H1 (cell line): ENCODE data around the gene RNF32. TPM values are rescaled to one million over a fixed set of nuclear protein-coding genes. Genes with fewer than 3 reads are reported as not detected.

Experiments
- ATF3 ChIP-seq: IDR thresholded peaks from 2 replicates; pipeline ENCODE4 v1.6.1; 2011; ENCODE audit warnings: low read depth, mild to moderate bottlenecking, low read length; ENCODE audit not compliant: insufficient read depth
- CBX5 ChIP-seq: fragments of 300-800, 300-1000 bp; sonication (generic); IDR thresholded peaks from 2 replicates; pipeline ENCODE4 v1.7.1; 2016; ENCODE audit warnings: antibody characterized with exemption, low read length, low read depth
- CBX8 ChIP-seq: fragments of 300-800, 300-1000 bp; sonication (generic); IDR thresholded peaks from 2 replicates; pipeline ENCODE4 v1.7.1; 2016; ENCODE audit warnings: low read depth, low read length, borderline replicate concordance
- CTBP2 ChIP-seq: IDR thresholded peaks from 2 replicates; pipeline ENCODE4 v1.7.0; 2011; ENCODE audit warnings: borderline replicate concordance, mild to moderate bottlenecking, moderate library complexity, mixed read lengths, low read length; ENCODE audit not compliant: insufficient read depth, insufficient read length
- CTCF ChIP-seq, 3 experiments: IDR thresholded peaks; 1 replicate in 2 of 3; 2 replicates in 1 of 3; pipeline versions ENCODE4 v1.5.1 to v1.6.1; 2011; ENCODE audit warnings: low read length in 3 of 3, mild to moderate bottlenecking in 3 of 3, inconsistent platforms in 2 of 3, low read depth in 1 of 3, moderate library complexity in 1 of 3; ENCODE audit not compliant: insufficient read depth in 1 of 3; ENCODE audit errors: control extremely low read depth in 1 of 3
- KDM1A ChIP-seq: fragments of 200-600, 300-600 bp; sonication (generic); IDR thresholded peaks from 2 replicates; pipeline ENCODE4 v1.7.1; 2016; ENCODE audit warnings: mild to moderate bottlenecking, low read length, borderline replicate concordance
- KDM4A ChIP-seq: IDR thresholded peaks from one replicate; pipeline ENCODE4 v1.7.1; 2012; ENCODE audit warnings: low read depth, mild to moderate bottlenecking, moderate library complexity, low read length, inconsistent platforms; ENCODE audit not compliant: severe bottlenecking
- RXRA ChIP-seq: IDR thresholded peaks from 2 replicates; pipeline ENCODE4 v1.6.1; 2011; ENCODE audit warnings: low read depth, mild to moderate bottlenecking, low read length, moderate library complexity; ENCODE audit not compliant: insufficient read depth
- TCF12 ChIP-seq: IDR thresholded peaks from 2 replicates; pipeline ENCODE4 v1.6.1; 2011; ENCODE audit warnings: low read depth, mild to moderate bottlenecking, low read length
- YY1 ChIP-seq: IDR thresholded peaks from 2 replicates; pipeline ENCODE4 v1.6.1; 2011; ENCODE audit warnings: low read depth, mild to moderate bottlenecking, low read length
- polyA plus RNA-seq, 7 experiments: library from polyadenylated mRNA; depleted of rRNA in 3 of 7; stranded (reverse) in 5 of 7; unstranded in 2 of 7; fragments of >200 nt in 5 of 7; fragments of 200-250 nt in 2 of 7; gene quantifications; 1 replicate in 5 of 7; 2 replicates in 1 of 7; 4 replicates in 1 of 7; pipeline versions ENCODE4 v1.2.1 to v1.2.3, GENCODE V29; 2011 to 2013; ENCODE audit warnings: missing spikeins in 2 of 7, mixed read lengths in 2 of 7
- total RNA-seq: library from RNA; stranded (reverse); fragmentation: NEBNext Ultra II Directional; extraction: Animal tissue kit (Norgen Biotek cat#: 25700); gene quantifications from 2 replicates; pipeline ENCODE4 v1.2.1, GENCODE V29; 2021

Gene RNF32
- total and polyA plus RNA-seq, 2 of the 8 experiments (the other 6 are each of a cell fraction or from before 2014, with no cell fraction given), result 0.48 to 1.2 TPM

- TF ChIP-seq CTCF (IDR thresholded peaks at IDR 0.05; ENCODE audit: control extremely low read depth in 1 of 3, insufficient read depth in 1 of 3, low read depth in 1 of 3, low read length in 3 of 3) (no peak), CTBP2 (no peak), KDM4A (no peak), CBX5 (no peak), TCF12 (no peak), ATF3 (no peak), RXRA (no peak), KDM1A (no peak), YY1 (no peak), CBX8 (no peak)
These were observed 2.0 kb upstream of the RNF32 start (continued) for GRCh38 chr7:156638443-156639077.
